Posterior vena cava (tissue), 2 donors: ENCODE data around the gene SYNE3. TPM values are rescaled to one million over a fixed set of nuclear protein-coding genes. Genes with fewer than 3 reads are reported as not detected.
A peak's percentile ranks its signal among the peaks of the same experiment; 100 is the strongest.

Experiments
- DNase-seq: peaks from one replicate; pipeline ENCODE4 v3.0.0-alpha.2; 2020; ENCODE audit warnings: low spot score
- intact Hi-C, 2 donors: fragments of 100-400 bp; cut with DNase I; formaldehyde crosslinking; loops; one replicate each; pipeline versions ENCODE4 v1.14.1 to v1.14.2; 2022 to 2023
- long read RNA-seq, 2 donors: library from polyadenylated mRNA; unstranded; transcript quantifications; one replicate each; pipeline ENCODE4 v2.0.0, GENCODE V29; 2020 to 2021
- total RNA-seq, 2 donors: library from RNA; stranded (reverse); fragmentation: NEBNext Ultra II Directional; extraction: Animal tissue kit (Norgen Biotek cat#: 25700); gene quantifications; one replicate each; pipeline ENCODE4 v1.2.1, GENCODE V29; 2021
- donor health status: DM: yes; HTN: yes; CAD: no.
- donor health status: DM: yes; HTN: yes; CAD: no.

The SYNE3 gene, protein sequence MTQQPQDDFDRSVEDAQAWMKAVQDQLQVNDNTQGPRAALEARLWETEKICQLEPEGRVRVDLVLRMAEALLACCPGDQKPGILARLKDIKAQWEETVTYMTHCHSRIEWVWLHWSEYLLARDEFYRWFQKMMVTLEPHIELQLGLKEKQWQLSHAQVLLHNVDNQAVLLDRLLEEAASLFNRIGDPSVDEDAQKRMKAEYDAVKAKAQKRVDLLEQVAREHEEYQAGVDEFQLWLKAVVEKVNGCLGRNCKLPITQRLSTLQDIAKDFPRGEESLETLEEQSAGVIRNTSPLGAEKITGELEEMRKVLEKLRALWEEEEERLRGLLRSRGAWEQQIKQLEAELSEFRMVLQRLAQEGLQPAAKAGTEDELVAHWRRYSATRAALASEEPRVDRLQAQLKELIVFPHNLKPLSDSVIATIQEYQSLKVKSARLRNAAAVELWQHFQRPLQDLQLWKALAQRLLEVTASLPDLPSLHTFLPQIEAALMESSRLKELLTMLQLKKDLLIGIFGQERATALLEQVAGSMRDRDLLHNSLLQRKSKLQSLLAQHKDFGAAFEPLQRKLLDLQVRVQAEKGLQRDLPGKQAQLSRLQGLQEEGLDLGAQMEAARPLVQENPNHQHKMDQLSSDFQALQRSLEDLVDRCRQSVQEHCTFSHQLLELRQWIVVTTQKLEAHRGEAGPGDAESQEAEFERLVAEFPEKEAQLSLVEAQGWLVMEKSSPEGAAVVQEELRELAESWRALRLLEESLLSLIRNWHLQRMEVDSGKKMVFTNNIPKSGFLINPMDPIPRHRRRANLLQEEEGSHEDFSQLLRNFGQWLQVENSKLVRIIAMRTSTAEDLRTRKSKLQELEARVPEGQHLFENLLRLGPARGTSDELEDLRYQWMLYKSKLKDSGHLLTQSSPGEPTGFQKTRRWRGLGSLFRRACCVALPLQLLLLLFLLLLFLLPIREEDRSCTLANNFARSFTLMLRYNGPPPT
- 10 to 100 TPM; 35.7 to 40.0 TPM for total RNA-seq
- long read RNA-seq, donor 1, partial matches to known transcripts: 0 of 7 reads
- long read RNA-seq, donor 1, other reads (novel, unspliced or antisense): 7 of 7 reads
- long read RNA-seq, donor 2, partial matches to known transcripts: 0 of 8 reads
- long read RNA-seq, donor 2, other reads (novel, unspliced or antisense): 8 of 8 reads

GRCh38 chr14:95516554-95517181, at the start of gene SYNE3:
TSS of gene SYNE3 (minus strand) at chr14:95516650. CDS start at chr14:95475821, 40,829 bp downstream.
- intact Hi-C loops: no loop called here

DNA sequence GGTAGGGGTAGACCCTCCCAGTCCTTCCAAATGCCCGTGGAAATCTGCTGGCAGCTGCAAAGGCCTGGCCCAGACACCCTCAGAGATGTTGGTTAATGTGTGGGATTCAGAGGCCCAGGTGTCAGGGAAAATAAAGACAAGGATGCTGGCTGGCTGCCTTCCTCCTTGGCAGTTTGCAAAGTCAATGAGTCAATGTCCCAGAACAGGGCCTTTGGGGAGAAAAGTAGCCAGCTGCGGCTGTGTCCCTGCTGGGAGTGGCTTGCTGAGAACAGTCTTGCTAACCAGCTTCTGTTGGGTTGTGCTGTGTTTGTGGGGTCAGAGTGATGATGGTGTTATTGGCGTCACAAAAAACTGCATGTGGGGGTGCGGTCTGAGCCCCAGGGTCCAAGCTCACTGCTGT, 47.6 kb upstream of the SYNE3 start:
- DNase-seq: no peak
- intact Hi-C loops: loop anchor here (5.0 to 10.0 kb wide), 3 partner anchors 208 to 428 kb away; no protein-coding TSS in a partner anchor

More at GRCh38 chr14:95516554-95517181, at the start of gene SYNE3:
- DNase-seq: peak; percentile 91

- intact Hi-C loops: loop anchor here (5.0 to 10.0 kb wide), 3 partner anchors 209 to 429 kb away; no protein-coding TSS in a partner anchor
Observed at GRCh38 chr14:95562892-95563685, 46.6 kb upstream of the SYNE3 start.

GRCh38 chr14:95561001-95561412, 44.6 kb upstream of the SYNE3 start:
- intact Hi-C loops: loop anchor here (5.0 to 10.0 kb wide), 3 partner anchors 211 to 431 kb away; no protein-coding TSS in a partner anchor
- peak; percentile 89 for DNase-seq

More at GRCh38 chr14:95562892-95563685, 46.6 kb upstream of the SYNE3 start:
- no peak for DNase-seq

- intact Hi-C loops: loop anchor here in 1 of 2 donors (10.0 kb wide), 1 partner anchor 436 kb away; no protein-coding TSS in a partner anchor
- no peak for DNase-seq
Observed at GRCh38 chr14:95559203-95559602, 42.8 kb upstream of the SYNE3 start.

DNA sequence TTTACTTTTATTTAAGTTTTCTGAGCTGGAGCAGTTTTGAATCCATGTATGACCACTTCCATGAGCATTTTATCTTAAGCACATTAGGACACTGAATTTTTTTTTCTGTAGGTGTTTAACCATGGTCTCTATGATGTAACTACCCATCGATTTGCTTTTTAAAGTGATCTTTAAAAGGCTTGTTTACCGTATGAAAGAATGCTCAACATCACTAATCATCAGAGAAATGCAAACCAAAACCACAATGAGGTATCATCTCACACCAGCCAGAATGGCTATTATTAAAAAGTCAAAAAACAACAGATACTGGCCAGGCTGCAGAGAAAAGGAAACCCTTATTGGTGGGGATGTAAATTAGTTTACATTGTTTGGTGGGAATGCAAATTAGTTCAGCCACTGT, 41.4 kb upstream of the SYNE3 start:
- intact Hi-C loops: loop anchor here in 1 of 2 donors (10.0 kb wide), 1 partner anchor 437 kb away; no protein-coding TSS in a partner anchor
- no peak for DNase-seq

- intact Hi-C loops: loop anchor here in 1 of 2 donors (10.0 kb wide), 1 partner anchor 438 kb away; no protein-coding TSS in a partner anchor
Observed at GRCh38 chr14:95557291-95557690, 40.8 kb upstream of the SYNE3 start.

GRCh38 chr14:95555053-95555452, 38.6 kb upstream of the SYNE3 start:
- no peak for DNase-seq
- intact Hi-C loops: loop anchor here in 1 of 2 donors (10.0 kb wide), 1 partner anchor 440 kb away; no protein-coding TSS in a partner anchor

More at GRCh38 chr14:95557291-95557690, 40.8 kb upstream of the SYNE3 start:
- no peak for DNase-seq

GRCh38 chr14:95553141-95553540, 36.7 kb upstream of the SYNE3 start:
- intact Hi-C loops: loop anchor here in 1 of 2 donors (10.0 kb wide), 1 partner anchor 442 kb away; no protein-coding TSS in a partner anchor
- DNase-seq: no peak

DNA sequence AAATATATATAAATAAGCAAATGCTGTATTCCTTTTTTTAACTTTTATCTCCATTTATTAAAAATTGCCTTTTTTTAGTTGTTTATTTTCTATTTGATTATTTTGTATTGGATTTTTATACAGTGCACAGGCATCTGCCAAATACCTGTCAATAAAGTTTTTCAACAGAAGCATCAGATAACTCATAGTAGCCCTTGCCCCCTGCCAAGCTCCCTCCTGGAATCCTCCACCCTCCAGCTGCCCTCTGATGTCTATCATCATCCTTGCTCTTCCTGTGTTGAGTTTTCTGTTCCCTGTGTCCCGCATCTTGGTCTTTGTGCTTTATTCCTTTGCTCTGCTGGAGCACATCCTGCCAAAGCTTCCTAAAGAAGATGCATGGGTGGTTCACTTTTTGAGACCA, 35.0 kb upstream of the SYNE3 start:
- intact Hi-C loops: loop anchor here in 1 of 2 donors (10.0 kb wide), 1 partner anchor 443 kb away; no protein-coding TSS in a partner anchor

GRCh38 chr14:95549656-95550585, 33.5 kb upstream of the SYNE3 start:
- intact Hi-C loops: loop anchor here in 1 of 2 donors (10.0 kb wide), 1 partner anchor 445 kb away; no protein-coding TSS in a partner anchor
- DNase-seq: no peak

More for the DNA sequence above, 35.0 kb upstream of the SYNE3 start:
- no peak for DNase-seq

DNA sequence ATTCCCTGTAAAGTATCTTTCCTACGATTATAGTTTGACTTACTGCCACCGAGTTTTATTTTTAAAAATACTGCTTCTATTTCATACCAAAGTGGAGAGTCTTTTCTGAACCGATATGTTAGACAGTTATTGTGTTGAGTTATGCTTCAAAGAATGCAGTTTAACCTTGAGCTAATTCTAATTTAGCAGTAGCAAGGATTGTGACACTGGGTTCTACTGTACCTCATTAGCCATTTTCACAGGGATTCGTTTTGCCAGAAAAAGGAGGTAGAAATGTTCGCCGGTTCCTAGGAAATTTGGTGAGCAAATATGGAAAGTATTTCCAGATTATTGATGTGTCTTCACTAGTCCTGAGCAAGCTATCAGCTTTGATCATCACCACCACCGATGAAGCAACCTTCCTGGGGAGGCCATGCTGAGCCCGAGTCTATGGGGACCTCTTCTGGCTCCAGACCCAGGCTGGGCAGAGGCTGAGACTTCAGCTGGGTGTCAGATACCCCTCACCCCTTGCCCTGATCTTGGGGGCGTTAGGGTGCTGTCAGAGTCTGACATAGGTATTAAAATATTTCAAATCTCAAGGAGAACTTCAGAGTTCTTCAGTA, 32.0 kb upstream of the SYNE3 start:
- DNase-seq: no peak
- intact Hi-C loops: no loop called here

DNA sequence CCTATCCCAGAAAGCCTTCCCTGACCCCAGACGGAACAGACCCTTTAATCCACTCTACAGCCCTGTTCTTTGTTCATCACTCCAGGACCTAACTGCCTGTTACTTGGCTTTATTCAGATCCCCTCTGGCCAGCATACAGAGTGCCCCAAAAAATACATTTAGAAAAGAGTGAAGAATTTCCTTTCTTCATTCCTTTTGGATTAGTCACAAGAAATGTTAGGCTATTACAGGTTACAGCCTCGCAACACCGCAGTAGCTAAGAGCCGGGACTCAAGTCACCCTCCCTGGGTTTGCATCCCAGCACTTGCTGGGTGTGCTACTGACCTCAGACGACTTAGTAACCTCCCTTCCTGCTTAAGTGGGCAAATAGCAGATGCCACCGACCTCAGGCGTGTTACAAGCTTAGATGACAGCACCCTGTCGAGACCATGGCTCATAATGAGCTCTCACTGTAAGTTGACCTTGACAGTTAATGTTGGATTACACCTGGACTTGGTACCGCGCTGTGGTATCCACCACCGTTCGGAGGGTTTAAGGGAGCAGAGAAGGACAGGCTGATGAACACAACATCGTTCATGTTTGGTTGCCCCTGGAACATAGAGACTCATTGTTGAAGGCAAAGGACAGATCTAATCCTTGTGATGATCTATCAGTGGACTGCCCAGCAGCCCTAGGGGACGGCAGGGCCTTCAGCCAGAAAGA, 31.3 kb upstream of the SYNE3 start:
- DNase-seq: no peak
- intact Hi-C loops: no loop called here

- DNase-seq: no peak
- intact Hi-C loops: no loop called here
Observed at GRCh38 chr14:95547272-95547625, 30.8 kb upstream of the SYNE3 start.

- no peak for DNase-seq
- intact Hi-C loops: no loop called here
Observed at GRCh38 chr14:95545515-95546168, 29.2 kb upstream of the SYNE3 start.
